ENCODE measurements around the gene NAP1L4. TPM values are rescaled to one million over a fixed set of nuclear protein-coding genes. Genes with fewer than 3 reads are reported as not detected.

The NAP1L4 gene
- polyA plus RNA-seq, 1 of the 3 experiments (the other 2 are of a cell fraction): 104 TPM

DNA sequence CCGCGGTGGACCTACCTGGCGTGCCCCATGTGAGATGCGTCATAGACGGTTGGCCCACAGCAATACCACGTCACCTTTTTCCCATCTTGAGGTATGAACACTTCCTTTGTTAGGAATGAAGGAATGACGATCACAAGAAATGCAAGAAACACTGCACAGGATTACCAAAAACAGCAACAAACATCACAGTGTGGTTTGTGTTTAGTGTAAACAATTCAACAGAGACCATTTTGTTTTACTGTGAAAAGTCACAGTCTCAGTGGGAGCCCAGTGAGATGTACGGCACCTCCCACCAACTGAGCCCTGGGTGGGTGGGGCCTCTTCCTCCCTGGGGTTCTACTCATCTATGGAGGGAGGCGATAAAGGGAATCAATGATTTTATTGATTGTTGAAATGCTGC, 48.8 kb upstream of the NAP1L4 start:
- CTCF ChIA-PET: interaction anchor here (23.7 kb wide), 1 partner anchor 48 kb away, joined by 403 read pairs; no protein-coding TSS in a partner anchor
- H3K4me3 ChIP-seq (ENCODE audit: low read depth in 2 of 2, low read length in 1 of 2): no peak overlapping the region

More for the DNA sequence above, 48.8 kb upstream of the NAP1L4 start:
- Histone ChIP-seq H2AFZ (ENCODE audit: low read depth) (no peak overlapping the region), H3K27me3 (ENCODE audit: insufficient read depth) (no peaks in the 10 kb centered on the region), H3K9me2 (no peaks in the 10 kb centered on the region), H3F3A (replicated peaks; ENCODE audit: insufficient read depth) (peaks cover 12% of the 10 kb centered on the region), H3K27ac (ENCODE audit: low read depth in 2 of 2, low read length in 1 of 2) (no peak overlapping the region), H3K9ac (no peak overlapping the region), H3K4me1 (ENCODE audit: control insufficient read depth in 1 of 2, insufficient read depth in 2 of 2, low read depth in 1 of 2, low read length in 1 of 2) (peaks cover 7 to 20% of the 10 kb centered on the region in 2 experiments; a peak in 3 of 4 replicates), H3K36me3 (replicated peaks in 1 of 2; ENCODE audit: control insufficient read depth in 1 of 2, insufficient read depth in 2 of 2, low read length in 1 of 2) (peaks cover 39 to 71% of the 10 kb centered on the region in 2 experiments), H3K9me3 (no peaks in the 10 kb centered on the region), H3K4me2 (no peak overlapping the region), H4K20me1 (ENCODE audit: insufficient read depth) (peaks cover 60% of the 10 kb centered on the region), H3K79me2 (ENCODE audit: insufficient read depth) (peaks cover 51% of the 10 kb centered on the region)
- no peak for DNase-seq
- POLR2A ChIA-PET: interaction anchor here (1.0 kb wide), 1 partner anchor 8 kb away, joined by 3 read pairs; no protein-coding TSS in a partner anchor
- 95% methylated on average over 9 of the region's 9 CpGs for WGBS (ENCODE audit: low lambda C conversion rate)
- TF ChIP-seq, protein P1, sequence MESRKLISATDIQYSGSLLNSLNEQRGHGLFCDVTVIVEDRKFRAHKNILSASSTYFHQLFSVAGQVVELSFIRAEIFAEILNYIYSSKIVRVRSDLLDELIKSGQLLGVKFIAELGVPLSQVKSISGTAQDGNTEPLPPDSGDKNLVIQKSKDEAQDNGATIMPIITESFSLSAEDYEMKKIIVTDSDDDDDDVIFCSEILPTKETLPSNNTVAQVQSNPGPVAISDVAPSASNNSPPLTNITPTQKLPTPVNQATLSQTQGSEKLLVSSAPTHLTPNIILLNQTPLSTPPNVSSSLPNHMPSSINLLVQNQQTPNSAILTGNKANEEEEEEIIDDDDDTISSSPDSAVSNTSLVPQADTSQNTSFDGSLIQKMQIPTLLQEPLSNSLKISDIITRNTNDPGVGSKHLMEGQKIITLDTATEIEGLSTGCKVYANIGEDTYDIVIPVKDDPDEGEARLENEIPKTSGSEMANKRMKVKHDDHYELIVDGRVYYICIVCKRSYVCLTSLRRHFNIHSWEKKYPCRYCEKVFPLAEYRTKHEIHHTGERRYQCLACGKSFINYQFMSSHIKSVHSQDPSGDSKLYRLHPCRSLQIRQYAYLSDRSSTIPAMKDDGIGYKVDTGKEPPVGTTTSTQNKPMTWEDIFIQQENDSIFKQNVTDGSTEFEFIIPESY (IDR thresholded peaks at IDR 0.05; ENCODE audit: borderline replicate concordance, low read depth): no peak
- TF ChIP-seq RCOR1 (IDR thresholded peaks at IDR 0.05; ENCODE audit: low read length): no peak
- no peak for TF ChIP-seq JUND (IDR thresholded peaks at IDR 0.05)
- no peak for TF ChIP-seq TCF12 (IDR thresholded peaks at IDR 0.05)
- no peak for TF ChIP-seq CHD2 (IDR thresholded peaks at IDR 0.05; ENCODE audit: low read length, partially characterized antibody)
- TF ChIP-seq, protein P2, sequence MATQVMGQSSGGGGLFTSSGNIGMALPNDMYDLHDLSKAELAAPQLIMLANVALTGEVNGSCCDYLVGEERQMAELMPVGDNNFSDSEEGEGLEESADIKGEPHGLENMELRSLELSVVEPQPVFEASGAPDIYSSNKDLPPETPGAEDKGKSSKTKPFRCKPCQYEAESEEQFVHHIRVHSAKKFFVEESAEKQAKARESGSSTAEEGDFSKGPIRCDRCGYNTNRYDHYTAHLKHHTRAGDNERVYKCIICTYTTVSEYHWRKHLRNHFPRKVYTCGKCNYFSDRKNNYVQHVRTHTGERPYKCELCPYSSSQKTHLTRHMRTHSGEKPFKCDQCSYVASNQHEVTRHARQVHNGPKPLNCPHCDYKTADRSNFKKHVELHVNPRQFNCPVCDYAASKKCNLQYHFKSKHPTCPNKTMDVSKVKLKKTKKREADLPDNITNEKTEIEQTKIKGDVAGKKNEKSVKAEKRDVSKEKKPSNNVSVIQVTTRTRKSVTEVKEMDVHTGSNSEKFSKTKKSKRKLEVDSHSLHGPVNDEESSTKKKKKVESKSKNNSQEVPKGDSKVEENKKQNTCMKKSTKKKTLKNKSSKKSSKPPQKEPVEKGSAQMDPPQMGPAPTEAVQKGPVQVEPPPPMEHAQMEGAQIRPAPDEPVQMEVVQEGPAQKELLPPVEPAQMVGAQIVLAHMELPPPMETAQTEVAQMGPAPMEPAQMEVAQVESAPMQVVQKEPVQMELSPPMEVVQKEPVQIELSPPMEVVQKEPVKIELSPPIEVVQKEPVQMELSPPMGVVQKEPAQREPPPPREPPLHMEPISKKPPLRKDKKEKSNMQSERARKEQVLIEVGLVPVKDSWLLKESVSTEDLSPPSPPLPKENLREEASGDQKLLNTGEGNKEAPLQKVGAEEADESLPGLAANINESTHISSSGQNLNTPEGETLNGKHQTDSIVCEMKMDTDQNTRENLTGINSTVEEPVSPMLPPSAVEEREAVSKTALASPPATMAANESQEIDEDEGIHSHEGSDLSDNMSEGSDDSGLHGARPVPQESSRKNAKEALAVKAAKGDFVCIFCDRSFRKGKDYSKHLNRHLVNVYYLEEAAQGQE (IDR thresholded peaks at IDR 0.05; ENCODE audit: low read depth, low read length): no peak
- no peak for TF ChIP-seq MEF2A (IDR thresholded peaks at IDR 0.05; ENCODE audit: borderline replicate concordance, low read depth)
- no peak for TF ChIP-seq YY1 (IDR thresholded peaks at IDR 0.05; ENCODE audit: low read depth)
- TF ChIP-seq, protein P3, sequence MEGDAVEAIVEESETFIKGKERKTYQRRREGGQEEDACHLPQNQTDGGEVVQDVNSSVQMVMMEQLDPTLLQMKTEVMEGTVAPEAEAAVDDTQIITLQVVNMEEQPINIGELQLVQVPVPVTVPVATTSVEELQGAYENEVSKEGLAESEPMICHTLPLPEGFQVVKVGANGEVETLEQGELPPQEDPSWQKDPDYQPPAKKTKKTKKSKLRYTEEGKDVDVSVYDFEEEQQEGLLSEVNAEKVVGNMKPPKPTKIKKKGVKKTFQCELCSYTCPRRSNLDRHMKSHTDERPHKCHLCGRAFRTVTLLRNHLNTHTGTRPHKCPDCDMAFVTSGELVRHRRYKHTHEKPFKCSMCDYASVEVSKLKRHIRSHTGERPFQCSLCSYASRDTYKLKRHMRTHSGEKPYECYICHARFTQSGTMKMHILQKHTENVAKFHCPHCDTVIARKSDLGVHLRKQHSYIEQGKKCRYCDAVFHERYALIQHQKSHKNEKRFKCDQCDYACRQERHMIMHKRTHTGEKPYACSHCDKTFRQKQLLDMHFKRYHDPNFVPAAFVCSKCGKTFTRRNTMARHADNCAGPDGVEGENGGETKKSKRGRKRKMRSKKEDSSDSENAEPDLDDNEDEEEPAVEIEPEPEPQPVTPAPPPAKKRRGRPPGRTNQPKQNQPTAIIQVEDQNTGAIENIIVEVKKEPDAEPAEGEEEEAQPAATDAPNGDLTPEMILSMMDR (IDR thresholded peaks at IDR 0.05): no peak
- no peak for TF ChIP-seq RFX5 (IDR thresholded peaks at IDR 0.05; ENCODE audit: low read length)
- no peak for TF ChIP-seq GATA2 (CRISPR knock-in tag; IDR thresholded peaks at IDR 0.05)
- TF ChIP-seq, protein P4, sequence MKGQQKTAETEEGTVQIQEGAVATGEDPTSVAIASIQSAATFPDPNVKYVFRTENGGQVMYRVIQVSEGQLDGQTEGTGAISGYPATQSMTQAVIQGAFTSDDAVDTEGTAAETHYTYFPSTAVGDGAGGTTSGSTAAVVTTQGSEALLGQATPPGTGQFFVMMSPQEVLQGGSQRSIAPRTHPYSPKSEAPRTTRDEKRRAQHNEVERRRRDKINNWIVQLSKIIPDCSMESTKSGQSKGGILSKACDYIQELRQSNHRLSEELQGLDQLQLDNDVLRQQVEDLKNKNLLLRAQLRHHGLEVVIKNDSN (IDR thresholded peaks at IDR 0.05; ENCODE audit: borderline replicate concordance, low read depth): no peak
- no peak for TF ChIP-seq MXI1 (IDR thresholded peaks at IDR 0.05; ENCODE audit: low read depth, low read length)
- TF ChIP-seq POLR2AphosphoS5 (IDR thresholded peaks at IDR 0.05; ENCODE audit: low read depth, low read length): no peak
- TF ChIP-seq NFIC (IDR thresholded peaks at IDR 0.05; ENCODE audit: borderline replicate concordance): no peak
- no peak for TF ChIP-seq RAD21 (IDR thresholded peaks at IDR 0.05; ENCODE audit: low read length)
- TF ChIP-seq, protein P5, sequence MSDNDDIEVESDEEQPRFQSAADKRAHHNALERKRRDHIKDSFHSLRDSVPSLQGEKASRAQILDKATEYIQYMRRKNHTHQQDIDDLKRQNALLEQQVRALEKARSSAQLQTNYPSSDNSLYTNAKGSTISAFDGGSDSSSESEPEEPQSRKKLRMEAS (IDR thresholded peaks at IDR 0.05; ENCODE audit: low read depth): no peak
- TF ChIP-seq TAF1 (IDR thresholded peaks at IDR 0.05; ENCODE audit: borderline replicate concordance, low read depth, low read length): no peak
- TF ChIP-seq SIN3A (IDR thresholded peaks at IDR 0.05; ENCODE audit: borderline replicate concordance, low read depth, low read length): no peak

All from SK-N-SH (cell line).